ENCODE measurements around the gene SPAG6. TPM values are rescaled to one million over a fixed set of nuclear protein-coding genes. Genes with fewer than 3 reads are reported as not detected.

The SPAG6 gene
- total and polyA plus RNA-seq, 9 of the 15 experiments (the other 6 are each of a cell fraction or from before 2014, with no cell fraction given) = 3.5 to 23.1 (median 11.8) TPM

DNA sequence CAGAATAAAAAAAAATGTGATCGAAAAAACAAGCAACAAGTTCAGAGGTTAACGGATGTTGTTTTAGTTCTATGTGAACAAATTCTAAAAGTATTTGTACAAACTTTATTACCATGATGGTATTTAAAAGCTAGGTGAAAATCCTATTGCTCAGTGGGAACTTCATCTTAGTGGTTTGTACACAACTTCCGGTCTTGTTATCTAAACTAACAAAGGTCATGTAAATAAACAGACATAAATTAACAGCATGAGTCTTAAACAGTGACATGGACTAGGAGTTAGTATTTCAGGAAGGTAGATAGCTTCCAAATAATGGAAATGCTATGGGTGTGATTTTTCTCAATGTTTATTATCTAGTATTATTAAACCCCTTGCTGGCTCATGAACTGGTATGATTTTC, 83.8 kb downstream of the SPAG6 start:
- Histone ChIP-seq H3K4me1 (replicated peaks in 1 of 2; ENCODE audit: control insufficient read depth in 2 of 2, insufficient read depth in 2 of 2, low read length in 2 of 2) (peaks cover 9 to 47% of the 10 kb centered on the region in 2 experiments), H3K4me3 (no peak overlapping the region), H3K9ac (ENCODE audit: insufficient read depth in 1 of 2, low read depth in 2 of 2, low read length in 2 of 2) (peak overlapping the region in 1 of 2 experiments; percentile 31; a peak in 1 of 4 replicates), H2AFZ (ENCODE audit: low read depth, low read length) (peak overlapping the region; percentile 95), H3K36me3 (ENCODE audit: control insufficient read depth, insufficient read depth, low read length) (no peaks in the 10 kb centered on the region), H3K79me2 (ENCODE audit: control insufficient read depth, insufficient read depth, low read length) (no peaks in the 10 kb centered on the region), H3K27ac (ENCODE audit: extremely low read depth, low read depth, low read length) (peak overlapping the region; percentile 58; the same call in 1 of the 3 replicates), H3K4me2 (ENCODE audit: insufficient read depth, low read length) (no peak overlapping the region), H3K27me3 (ENCODE audit: control insufficient read depth in 2 of 2, insufficient read depth in 2 of 2, low read length in 2 of 2) (no peaks in the 10 kb centered on the region), H3K9me1 (ENCODE audit: control insufficient read depth, insufficient read depth, low read length) (no peaks in the 10 kb centered on the region), H3K9me3 (replicated peaks; ENCODE audit: control insufficient read depth, insufficient read depth, low read depth, low read length) (no peaks in the 10 kb centered on the region), H4K20me1 (replicated peaks; ENCODE audit: control insufficient read depth, insufficient read depth, low read length) (no peaks in the 10 kb centered on the region)
- WGBS (ENCODE audit: insufficient coverage, low coverage, missing lambda C conversion rate) = 59% methylated on average over 3 of the region's 3 CpGs
- intact Hi-C loops (cut with micrococcal nuclease) = loop anchor here (10.0 kb wide), 1 partner anchor 414 kb away; no protein-coding TSS in a partner anchor
- in situ Hi-C loops (cut with MboI) = no loop called here
- DNase-seq (ENCODE audit: extremely low read depth in 1 of 4, low spot score in 3 of 4) = no peak
- CTCF ChIA-PET (ENCODE audit: low intra/inter-chr PET ratio) = no interaction called here
- POLR2A ChIA-PET = interaction anchor here (0.6 to 1.8 kb wide), 5 partner anchors 11 to 75 kb away, joined by 3 to 9 read pairs (median 3); no protein-coding TSS in a partner anchor
- FAIRE-seq = peak; percentile 19
- peak; percentile 4; the same call in 1 of the 3 replicates for ATAC-seq
- no TSS peak for BruUV-seq (replicated peaks)
- TF ChIP-seq HNRNPH1 (optimal IDR thresholded peaks at IDR 0.05; ENCODE audit: low read depth, low read length) = no peak
- TF ChIP-seq, protein P1, sequence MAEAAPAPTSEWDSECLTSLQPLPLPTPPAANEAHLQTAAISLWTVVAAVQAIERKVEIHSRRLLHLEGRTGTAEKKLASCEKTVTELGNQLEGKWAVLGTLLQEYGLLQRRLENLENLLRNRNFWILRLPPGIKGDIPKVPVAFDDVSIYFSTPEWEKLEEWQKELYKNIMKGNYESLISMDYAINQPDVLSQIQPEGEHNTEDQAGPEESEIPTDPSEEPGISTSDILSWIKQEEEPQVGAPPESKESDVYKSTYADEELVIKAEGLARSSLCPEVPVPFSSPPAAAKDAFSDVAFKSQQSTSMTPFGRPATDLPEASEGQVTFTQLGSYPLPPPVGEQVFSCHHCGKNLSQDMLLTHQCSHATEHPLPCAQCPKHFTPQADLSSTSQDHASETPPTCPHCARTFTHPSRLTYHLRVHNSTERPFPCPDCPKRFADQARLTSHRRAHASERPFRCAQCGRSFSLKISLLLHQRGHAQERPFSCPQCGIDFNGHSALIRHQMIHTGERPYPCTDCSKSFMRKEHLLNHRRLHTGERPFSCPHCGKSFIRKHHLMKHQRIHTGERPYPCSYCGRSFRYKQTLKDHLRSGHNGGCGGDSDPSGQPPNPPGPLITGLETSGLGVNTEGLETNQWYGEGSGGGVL (CRISPR knock-in tag; IDR thresholded peaks at IDR 0.05) = no peak
- TF ChIP-seq OTX1 (CRISPR knock-in tag; IDR thresholded peaks at IDR 0.05) = no peak
- TF ChIP-seq POLR2G (IDR thresholded peaks at IDR 0.05; ENCODE audit: low read depth, low read length) = no peak
- peak; percentile 61; the same call in 1 of the 2 replicates for TF ChIP-seq DPF2 (IDR thresholded peaks at IDR 0.05)
- no peak for TF ChIP-seq CEBPB (tag; IDR thresholded peaks at IDR 0.05)
- TF ChIP-seq, protein P2, sequence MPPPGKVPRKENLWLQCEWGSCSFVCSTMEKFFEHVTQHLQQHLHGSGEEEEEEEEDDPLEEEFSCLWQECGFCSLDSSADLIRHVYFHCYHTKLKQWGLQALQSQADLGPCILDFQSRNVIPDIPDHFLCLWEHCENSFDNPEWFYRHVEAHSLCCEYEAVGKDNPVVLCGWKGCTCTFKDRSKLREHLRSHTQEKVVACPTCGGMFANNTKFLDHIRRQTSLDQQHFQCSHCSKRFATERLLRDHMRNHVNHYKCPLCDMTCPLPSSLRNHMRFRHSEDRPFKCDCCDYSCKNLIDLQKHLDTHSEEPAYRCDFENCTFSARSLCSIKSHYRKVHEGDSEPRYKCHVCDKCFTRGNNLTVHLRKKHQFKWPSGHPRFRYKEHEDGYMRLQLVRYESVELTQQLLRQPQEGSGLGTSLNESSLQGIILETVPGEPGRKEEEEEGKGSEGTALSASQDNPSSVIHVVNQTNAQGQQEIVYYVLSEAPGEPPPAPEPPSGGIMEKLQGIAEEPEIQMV (tag; conservative IDR thresholded peaks at IDR 0.05; ENCODE audit: low read depth) = no peak
- TF ChIP-seq STAT5B (CRISPR knock-in tag; IDR thresholded peaks at IDR 0.05) = no peak
- no peak for TF ChIP-seq CXXC5 (CRISPR knock-in tag; IDR thresholded peaks at IDR 0.05)
- no peak for TF ChIP-seq CSDE1 (IDR thresholded peaks at IDR 0.05)
- TF ChIP-seq ZNF644 (tag; IDR thresholded peaks at IDR 0.05; ENCODE audit: low read depth) = no peak
- TF ChIP-seq ZNF263 (CRISPR knock-in tag; IDR thresholded peaks at IDR 0.05; ENCODE audit: borderline replicate concordance) = no peak
- no peak for TF ChIP-seq PTRF (tag; IDR thresholded peaks at IDR 0.05)
- TF ChIP-seq ZNF274 (IDR thresholded peaks at IDR 0.05; ENCODE audit: borderline replicate concordance, low read depth, low read length) = no peak
